22Rv1 (cell line): Measurements from ENCODE around the gene PLAAT2.

Experiments used
- ZFX ChIP-seq: fragments of 450-650 bp; IDR thresholded peaks from 2 replicates; pipeline ENCODE4 v1.6.1; 2017; ENCODE audit warnings: antibody characterized with exemption, borderline replicate concordance
- TF ChIP-seq, protein P1 (sequence below): fragments of 450-650 bp; IDR thresholded peaks from 2 replicates; pipeline ENCODE4 v1.5.1; 2017; ENCODE audit warnings: mild to moderate bottlenecking

GRCh38 chr11:63516109-63516508 lies 47.1 kb downstream of the PLAAT2 start:
- TF ChIP-seq, protein P1, sequence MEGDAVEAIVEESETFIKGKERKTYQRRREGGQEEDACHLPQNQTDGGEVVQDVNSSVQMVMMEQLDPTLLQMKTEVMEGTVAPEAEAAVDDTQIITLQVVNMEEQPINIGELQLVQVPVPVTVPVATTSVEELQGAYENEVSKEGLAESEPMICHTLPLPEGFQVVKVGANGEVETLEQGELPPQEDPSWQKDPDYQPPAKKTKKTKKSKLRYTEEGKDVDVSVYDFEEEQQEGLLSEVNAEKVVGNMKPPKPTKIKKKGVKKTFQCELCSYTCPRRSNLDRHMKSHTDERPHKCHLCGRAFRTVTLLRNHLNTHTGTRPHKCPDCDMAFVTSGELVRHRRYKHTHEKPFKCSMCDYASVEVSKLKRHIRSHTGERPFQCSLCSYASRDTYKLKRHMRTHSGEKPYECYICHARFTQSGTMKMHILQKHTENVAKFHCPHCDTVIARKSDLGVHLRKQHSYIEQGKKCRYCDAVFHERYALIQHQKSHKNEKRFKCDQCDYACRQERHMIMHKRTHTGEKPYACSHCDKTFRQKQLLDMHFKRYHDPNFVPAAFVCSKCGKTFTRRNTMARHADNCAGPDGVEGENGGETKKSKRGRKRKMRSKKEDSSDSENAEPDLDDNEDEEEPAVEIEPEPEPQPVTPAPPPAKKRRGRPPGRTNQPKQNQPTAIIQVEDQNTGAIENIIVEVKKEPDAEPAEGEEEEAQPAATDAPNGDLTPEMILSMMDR: no peak
- TF ChIP-seq ZFX: no peak
